Cardiac muscle cell (in vitro differentiated cells and primary cell): ENCODE results near the gene ARID5B. TPM values are rescaled to one million over a fixed set of nuclear protein-coding genes. Genes with fewer than 3 reads are reported as not detected.
A peak's percentile ranks its signal among the peaks of the same experiment; 100 is the strongest.

ENCODE experiments used
- DNase-seq, 2 donors: peaks; one replicate each; pipeline versions ENCODE4 v3.0.0 to v3.0.0-alpha.2; 2010 to 2017; ENCODE audit warnings: low read depth in 1 of 2, low spot score in 1 of 2
- H3K27ac ChIP-seq: fragments of 200-600 bp; sonication (generic); 2 replicates; pipeline ENCODE4 v1.5.1; 2016
- H3K27me3 ChIP-seq: fragments of 200-600 bp; sonication (generic); 2 replicates; pipeline ENCODE4 v1.6.0; 2016; ENCODE audit warnings: control low read depth
- H3K36me3 ChIP-seq: fragments of 200-600 bp; sonication (generic); 2 replicates; pipeline ENCODE4 v1.5.1; 2016; ENCODE audit warnings: control low read depth
- H3K4me1 ChIP-seq: fragments of 200-600 bp; sonication (generic); 2 replicates; pipeline ENCODE4 v1.8.1; 2017; ENCODE audit warnings: low read depth, mild to moderate bottlenecking, mixed run types
- H3K4me3 ChIP-seq: fragments of 200-600 bp; sonication (generic); 2 replicates; pipeline ENCODE4 v1.5.1; 2016; ENCODE audit warnings: mild to moderate bottlenecking
- H3K9me3 ChIP-seq: fragments of 200-600 bp; sonication (generic); 2 replicates; pipeline ENCODE4 v1.5.1; 2017; ENCODE audit warnings: low read depth, mild to moderate bottlenecking, control low read depth
- CTCF ChIP-seq: IDR thresholded peaks from 2 replicates; pipeline ENCODE4 v1.5.1; 2012; ENCODE audit warnings: low read depth, mild to moderate bottlenecking, low read length
- polyA plus RNA-seq: library from polyadenylated mRNA; unstranded; fragments of >200 nt; fragmentation: Nextera tagmentation; extraction: Ambion mirVana; gene quantifications from 2 replicates; pipeline ENCODE4 v1.2.1, GENCODE V29; 2016
- total RNA-seq: library from RNA; depleted of rRNA; stranded (reverse); fragments of >200 nt; gene quantifications from 2 replicates; pipeline ENCODE4 v1.2.3, GENCODE V29; 2016

Gene ARID5B
- total and polyA plus RNA-seq, 2 experiments from 2014 or later = 4.9 to 7.8 TPM

GRCh38 chr10:61903928-61904344, 2.4 kb downstream of the ARID5B start:
- H3K4me1 ChIP-seq = no peaks in the 10 kb centered on the region
- peaks cover 17% of the 10 kb centered on the region for H3K27me3 ChIP-seq
- no peak overlapping the region for H3K27ac ChIP-seq
- no peaks in the 10 kb centered on the region for H3K36me3 ChIP-seq
- DNase-seq = no peak
- peak overlapping the region; percentile 77 for H3K4me3 ChIP-seq
- no peaks in the 10 kb centered on the region for H3K9me3 ChIP-seq
- TF ChIP-seq CTCF = no peak

GRCh38 chr10:61904733-61905725, 3.5 kb downstream of the ARID5B start:
- peak; percentile 42 for TF ChIP-seq CTCF
- H3K27ac ChIP-seq = no peak overlapping the region
- H3K9me3 ChIP-seq = no peaks in the 10 kb centered on the region
- H3K27me3 ChIP-seq = peaks cover 7% of the 10 kb centered on the region
- no peak overlapping the region for H3K4me3 ChIP-seq
- DNase-seq = peak; percentile 7 to 78
- no peaks in the 10 kb centered on the region for H3K36me3 ChIP-seq
- no peaks in the 10 kb centered on the region for H3K4me1 ChIP-seq

GRCh38 chr10:61905837-61906561, 4.5 kb downstream of the ARID5B start:
- Histone ChIP-seq H3K27me3 (no peaks in the 10 kb centered on the region), H3K4me1 (no peaks in the 10 kb centered on the region), H3K27ac (no peak overlapping the region), H3K36me3 (no peaks in the 10 kb centered on the region), H3K4me3 (no peak overlapping the region), H3K9me3 (no peaks in the 10 kb centered on the region)
- DNase-seq = no peak
- no peak for TF ChIP-seq CTCF

GRCh38 chr10:61906562-61906901, 5.0 kb downstream of the ARID5B start:
- Histone ChIP-seq H3K27ac (no peak overlapping the region), H3K27me3 (no peaks in the 10 kb centered on the region), H3K4me3 (no peak overlapping the region), H3K9me3 (no peaks in the 10 kb centered on the region), H3K36me3 (no peaks in the 10 kb centered on the region), H3K4me1 (no peaks in the 10 kb centered on the region)
- DNase-seq = no peak
- TF ChIP-seq CTCF = no peak

- H3K4me1 ChIP-seq = no peaks in the 10 kb centered on the region
- no peaks in the 10 kb centered on the region for H3K27me3 ChIP-seq
- TF ChIP-seq CTCF = no peak
- no peaks in the 10 kb centered on the region for H3K36me3 ChIP-seq
- H3K9me3 ChIP-seq = no peaks in the 10 kb centered on the region
- no peak for DNase-seq
- H3K4me3 ChIP-seq = no peak overlapping the region
- H3K27ac ChIP-seq = no peak overlapping the region
Measured at GRCh38 chr10:61907011-61907410, 5.5 kb downstream of the ARID5B start.
